PC-3 (cell line): ENCODE results near the gene GSG1L. TPM values are rescaled to one million over a fixed set of nuclear protein-coding genes. Genes with fewer than 3 reads are reported as not detected.
"Not testable (repeated sequence)": the region's sequence is repeated elsewhere in the genome, so short reads cannot be mapped to it uniquely, and the experiment has no call there.

Experiments used
- ATAC-seq: fragments of 200-7000 bp; cut with Tn5 transposase; 2 replicates; pipeline ENCODE4 v1.9.1; 2020; ENCODE audit warnings: mild to moderate bottlenecking, moderate library complexity
- BruUV-seq: library from RNA; stranded (reverse); fragments of 400-500 nt; replicated peaks from 2 replicates; lab custom pipeline; 2021; lab: Mats Ljungman, UMichigan
- CTCF ChIA-PET: fragments of 300-600 bp; sonication (Branson Sonifier 250); formaldehyde crosslinking; loops from one replicate; lab custom pipeline; 2022; ENCODE audit warnings: antibody characterized with exemption; lab: Charles Lee
- POLR2A ChIA-PET: fragments of 300-600 bp; sonication (Branson Sonifier 250); formaldehyde crosslinking; loops from one replicate; lab custom pipeline; 2022; ENCODE audit warnings: antibody characterized with exemption; ENCODE audit not compliant: unreplicated experiment; lab: Charles Lee
- DNase-seq: peaks from one replicate; pipeline ENCODE4 v3.0.0-alpha.2; 2015
- H2AFZ ChIP-seq: fragments of 300-600 bp; sonication (generic); 2 replicates; pipeline ENCODE4 v1.6.0; 2016; ENCODE audit warnings: antibody characterized with exemption, low read length
- H3F3A ChIP-seq: fragments of 300-600 bp; sonication (generic); one replicate; pipeline ENCODE4 v1.6.0; 2017; ENCODE audit warnings: antibody characterized with exemption, low read length, control low read depth, mild to moderate bottlenecking; ENCODE audit not compliant: unreplicated experiment
- H3K27ac ChIP-seq: fragments of 300-600 bp; sonication (generic); 2 replicates; pipeline ENCODE4 v1.5.1; 2016; ENCODE audit warnings: mild to moderate bottlenecking, low read length
- H3K27me3 ChIP-seq: fragments of 300-600 bp; sonication (generic); 2 replicates; pipeline ENCODE4 v1.6.1; 2016; ENCODE audit warnings: low read length, mixed read lengths
- H3K36me3 ChIP-seq: fragments of 300-600 bp; sonication (generic); 2 replicates; pipeline ENCODE4 v1.6.1; 2016; ENCODE audit warnings: low read depth, mixed run types, low read length, mixed read lengths
- H3K4me1 ChIP-seq: fragments of 300-600 bp; sonication (generic); 2 replicates; pipeline ENCODE4 v1.5.1; 2016; ENCODE audit warnings: low read length; ENCODE audit not compliant: insufficient read depth
- H3K4me2 ChIP-seq: fragments of 300-600 bp; sonication (generic); 2 replicates; pipeline ENCODE4 v1.6.0; 2016; ENCODE audit warnings: low read length
- H3K4me3 ChIP-seq: fragments of 300-600 bp; sonication (generic); 2 replicates; pipeline ENCODE4 v1.5.1; 2016; ENCODE audit warnings: mild to moderate bottlenecking, low read length, mixed read lengths
- H3K79me2 ChIP-seq: fragments of 300-600 bp; sonication (generic); 2 replicates; pipeline ENCODE4 v1.6.1; 2017; ENCODE audit warnings: low read length, mixed read lengths
- H3K9ac ChIP-seq: fragments of 300-600 bp; sonication (generic); 2 replicates; pipeline ENCODE4 v1.6.0; 2016; ENCODE audit warnings: mild to moderate bottlenecking, low read length
- H3K9me2 ChIP-seq: fragments of 300-600 bp; sonication (generic); replicated peaks from 2 replicates; pipeline ENCODE4 v1.6.1; 2016; ENCODE audit warnings: mixed run types, low read length, mixed read lengths
- H3K9me3 ChIP-seq: fragments of 300-600 bp; sonication (generic); 2 replicates; pipeline ENCODE4 v1.6.1; 2016; ENCODE audit warnings: low read length, mixed read lengths
- H4K20me1 ChIP-seq: fragments of 300-600 bp; sonication (generic); 2 replicates; pipeline ENCODE4 v1.6.1; 2016; ENCODE audit warnings: low read length, mixed read lengths
- CTCF ChIP-seq: fragments of 300-600 bp; sonication (generic); conservative IDR thresholded peaks from 2 replicates; pipeline ENCODE4 v1.5.1; 2017; ENCODE audit warnings: antibody characterized with exemption, low read depth, mild to moderate bottlenecking, low read length
- EZH2 ChIP-seq: fragments of 300-600 bp; sonication (generic); IDR thresholded peaks from one replicate; pipeline ENCODE4 v1.6.1; 2017; ENCODE audit warnings: antibody characterized with exemption, mild to moderate bottlenecking, low read length; ENCODE audit not compliant: unreplicated experiment
- EZH2phosphoT487 ChIP-seq: fragments of 300-600 bp; sonication (generic); IDR thresholded peaks from 2 replicates; pipeline ENCODE4 v1.6.1; 2018; ENCODE audit warnings: mild to moderate bottlenecking, antibody characterized with exemption, low read length, borderline replicate concordance
- intact Hi-C: fragments of 100-400 bp; cut with micrococcal nuclease; formaldehyde crosslinking; loops from 2 replicates; pipeline ENCODE4 v1.9.0; 2023
- total RNA-seq: library from RNA; depleted of rRNA; stranded (reverse); fragments of >200 nt; gene quantifications from 2 replicates; pipeline ENCODE4 v1.2.3, GENCODE V29; 2014

Gene GSG1L
- total RNA-seq, 1 experiment from 2014 or later: not detected

- H2AFZ ChIP-seq: no peak overlapping the region
- H3K27ac ChIP-seq: no peak overlapping the region
- no peaks in the 10 kb centered on the region for H3K36me3 ChIP-seq
- H3K79me2 ChIP-seq: no peaks in the 10 kb centered on the region
- H4K20me1 ChIP-seq: no peaks in the 10 kb centered on the region
- ChIA-PET POLR2A (no interaction called here), CTCF (no interaction called here)
- no peak overlapping the region for H3K9ac ChIP-seq
- H3K9me3 ChIP-seq: no peaks in the 10 kb centered on the region
- no TSS peak for BruUV-seq
- no peaks in the 10 kb centered on the region for H3F3A ChIP-seq
- no peaks in the 10 kb centered on the region for H3K27me3 ChIP-seq
- H3K9me2 ChIP-seq: no peaks in the 10 kb centered on the region
- DNase-seq (no peak), ATAC-seq (no peak)
- peaks cover 10% of the 10 kb centered on the region; the same call in 1 of the 2 replicates for H3K4me1 ChIP-seq
- intact Hi-C loops: no loop called here
- H3K4me3 ChIP-seq: no peak overlapping the region
- TF ChIP-seq EZH2 (no peak), CTCF (no peak), EZH2phosphoT487 (no peak)
- no peak overlapping the region for H3K4me2 ChIP-seq
Measured at GRCh38 chr16:27746076-27746855, 317.2 kb downstream of the GSG1L start.

- DNase-seq (no peak), ATAC-seq (no peak)
- Histone ChIP-seq H3K27ac (no peak overlapping the region), H3K4me3 (no peak overlapping the region), H3K9me2 (no peaks in the 10 kb centered on the region), H4K20me1 (no peaks in the 10 kb centered on the region), H3K4me1 (peaks cover 10% of the 10 kb centered on the region; the same call in 1 of the 2 replicates), H3K9me3 (no peaks in the 10 kb centered on the region), H2AFZ (no peak overlapping the region), H3K4me2 (no peak overlapping the region), H3F3A (no peaks in the 10 kb centered on the region), H3K79me2 (no peaks in the 10 kb centered on the region), H3K9ac (no peak overlapping the region), H3K36me3 (no peaks in the 10 kb centered on the region), H3K27me3 (no peaks in the 10 kb centered on the region)
- TF ChIP-seq CTCF (no peak), EZH2phosphoT487 (no peak), EZH2 (no peak)
- intact Hi-C loops: no loop called here
- ChIA-PET CTCF (no interaction called here), POLR2A (no interaction called here)
- BruUV-seq: no TSS peak
Measured at GRCh38 chr16:27745348-27745747, 318.2 kb downstream of the GSG1L start.

- H3K36me3 ChIP-seq: no peaks in the 10 kb centered on the region
- H3K4me1 ChIP-seq: peaks cover 6% of the 10 kb centered on the region; the same call in 1 of the 2 replicates
- CTCF ChIA-PET: no interaction called here
- H3F3A ChIP-seq: no peaks in the 10 kb centered on the region
- TF ChIP-seq EZH2: no peak
- no peak for TF ChIP-seq EZH2phosphoT487
- no peak for TF ChIP-seq CTCF
- no peak for ATAC-seq
- DNase-seq: no peak
- H3K9me3 ChIP-seq: no peaks in the 10 kb centered on the region
- H3K9me2 ChIP-seq: no peaks in the 10 kb centered on the region
- POLR2A ChIA-PET: no interaction called here
- no peak overlapping the region for H3K4me2 ChIP-seq
- H3K4me3 ChIP-seq: no peak overlapping the region
- intact Hi-C loops: no loop called here
- H3K27ac ChIP-seq: no peak overlapping the region
- H3K27me3 ChIP-seq: no peaks in the 10 kb centered on the region
- H4K20me1 ChIP-seq: no peaks in the 10 kb centered on the region
- no peak overlapping the region for H3K9ac ChIP-seq
- no TSS peak for BruUV-seq
- H3K79me2 ChIP-seq: no peaks in the 10 kb centered on the region
- no peak overlapping the region for H2AFZ ChIP-seq
Measured at GRCh38 chr16:27743963-27744362, 319.6 kb downstream of the GSG1L start.

- H3K9me3 ChIP-seq, H3K4me2 ChIP-seq, H3K4me1 ChIP-seq, intact Hi-C loops, ATAC-seq, H3K27me3 ChIP-seq, H3K4me3 ChIP-seq, H4K20me1 ChIP-seq, H3F3A ChIP-seq, DNase-seq, CTCF ChIA-PET, H3K27ac ChIP-seq, POLR2A ChIA-PET, H3K79me2 ChIP-seq, H3K36me3 ChIP-seq, H3K9ac ChIP-seq, H2AFZ ChIP-seq, H3K9me2 ChIP-seq, BruUV-seq: not testable (repeated sequence)
Measured at GRCh38 chr16:27743001-27743400, 320.5 kb downstream of the GSG1L start.
